Raji (cell line): Measurements from ENCODE around the gene ABL1.

Experiments
- POLR2A ChIP-seq: IDR thresholded peaks from 2 replicates; pipeline ENCODE4 v1.6.1; 2011; ENCODE audit warnings: low read depth, low read length, control low read depth; ENCODE audit not compliant: insufficient read depth

ABL1 gene

DNA sequence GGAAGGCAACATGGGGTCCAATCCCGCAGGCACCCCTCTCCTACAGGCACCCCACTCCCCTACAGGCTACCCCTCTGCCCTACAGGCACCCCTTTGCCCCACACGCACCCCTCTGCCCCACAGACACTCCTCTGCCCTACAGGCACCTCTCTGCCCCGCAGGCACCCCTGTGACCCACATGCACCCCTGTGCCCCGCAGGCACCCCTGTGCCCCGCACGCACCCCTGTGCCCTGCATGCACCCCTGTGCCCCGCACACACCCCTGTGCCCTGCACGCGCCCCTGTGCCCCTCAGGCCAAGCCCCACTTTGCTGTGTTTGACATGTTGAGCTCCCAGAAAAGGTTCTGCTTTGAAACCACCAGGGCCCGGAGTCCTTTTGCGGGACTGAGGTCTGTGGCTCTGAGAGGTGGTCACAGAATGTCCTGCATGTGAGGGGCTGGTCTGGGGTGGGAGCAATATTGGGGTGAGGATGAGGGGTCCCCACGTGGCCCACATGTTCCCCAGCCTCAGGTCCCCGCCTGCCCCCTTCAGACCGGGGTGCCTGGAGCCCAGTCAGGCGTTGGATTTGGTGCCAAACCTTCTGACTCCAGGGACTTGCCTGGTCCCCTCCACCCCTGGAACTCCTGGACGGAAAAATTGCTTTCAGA lies 62.2 kb downstream of the ABL1 start:
- no peak for TF ChIP-seq POLR2A

- TF ChIP-seq POLR2A, result no peak
These were observed 62.9 kb downstream of the ABL1 start for GRCh38 chr9:130897848-130898551.

DNA sequence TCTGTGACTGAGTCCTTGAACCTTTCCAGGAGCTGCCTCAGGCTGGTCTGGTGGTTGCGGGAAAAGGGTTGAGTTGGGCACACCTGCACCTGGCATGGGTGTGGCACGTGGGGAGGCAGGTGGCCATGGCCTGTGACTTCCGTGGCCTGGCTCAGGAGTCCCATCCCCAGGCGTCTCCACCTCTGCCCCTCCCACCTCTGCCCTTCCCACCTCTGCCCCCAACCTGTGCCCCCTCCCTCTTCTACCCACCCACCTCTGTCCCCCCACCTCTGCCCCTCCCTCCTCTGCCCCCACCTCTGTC lies 63.4 kb downstream of the ABL1 start:
- no peak for TF ChIP-seq POLR2A

DNA sequence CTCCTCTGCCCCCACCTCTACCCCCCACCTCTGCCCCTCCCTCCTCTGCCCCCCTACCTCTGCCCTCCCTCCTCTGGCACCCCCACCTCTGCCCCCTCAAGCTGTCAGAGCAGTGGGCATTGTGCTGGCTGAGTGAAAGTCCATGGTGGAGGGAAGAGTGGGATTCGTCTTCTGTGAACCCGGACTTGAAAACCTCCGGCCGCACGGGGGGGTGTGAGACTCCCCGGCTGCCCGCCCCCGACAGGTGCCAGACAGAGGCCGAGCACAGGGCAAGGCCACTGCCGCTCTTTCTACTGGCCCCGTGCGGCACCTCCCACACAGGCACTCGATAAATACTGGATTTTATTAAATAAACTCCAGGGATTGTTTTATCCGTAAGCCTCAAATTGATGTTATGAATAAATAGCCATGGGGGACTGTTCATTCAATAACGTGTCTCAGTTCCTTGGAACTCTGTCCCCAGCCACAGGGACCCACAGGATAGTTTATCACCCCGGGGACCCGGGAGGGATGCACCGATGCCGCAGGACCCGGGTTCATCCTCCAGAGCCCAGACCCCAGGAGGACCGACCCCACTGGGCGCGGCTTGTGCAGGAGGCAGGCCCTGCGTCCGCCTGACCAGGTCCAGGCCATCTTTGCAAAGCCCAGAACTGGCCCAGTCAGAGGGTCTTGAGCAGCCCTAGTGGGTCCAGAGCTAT lies 64.1 kb downstream of the ABL1 start:
- no peak for TF ChIP-seq POLR2A

DNA sequence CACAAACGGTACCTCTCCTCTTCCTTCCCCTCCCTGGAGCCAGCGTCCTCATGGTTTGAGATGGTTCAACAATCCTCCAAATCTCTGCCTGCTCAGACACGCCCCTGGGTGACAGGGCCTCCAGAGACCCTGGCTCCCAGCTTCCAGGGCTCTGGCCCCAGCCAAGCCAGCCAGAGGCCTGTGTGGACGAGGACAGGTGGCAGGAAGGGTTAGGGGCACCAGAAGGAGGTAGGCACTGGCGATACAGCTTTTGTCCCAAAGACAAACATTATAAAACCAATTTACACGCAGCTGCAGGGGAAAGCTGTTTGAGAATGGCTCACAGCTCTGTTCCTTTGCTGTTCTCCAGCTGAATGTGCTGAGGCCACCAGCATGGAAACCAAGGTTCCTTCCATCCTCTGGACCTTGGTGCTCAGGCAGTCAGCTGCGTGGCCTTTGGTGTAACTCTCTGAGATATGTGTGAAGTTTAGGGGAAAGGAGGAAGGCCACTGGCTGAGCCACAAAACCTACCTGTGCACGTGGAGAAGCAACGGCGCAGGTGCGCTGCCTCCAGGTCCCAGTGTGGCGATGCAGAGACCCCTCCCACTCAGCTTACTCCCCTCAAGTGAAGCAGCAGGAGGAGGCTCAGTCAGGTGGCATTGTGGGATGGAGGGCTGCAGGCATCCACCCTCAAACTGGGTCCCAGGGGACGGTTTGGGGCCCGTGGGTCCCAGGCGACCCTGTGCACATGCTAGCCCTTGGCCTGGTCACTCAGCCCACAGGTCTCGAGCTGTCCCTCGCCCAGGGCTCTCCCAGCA lies 65.8 kb downstream of the ABL1 start:
- TF ChIP-seq POLR2A, result no peak

- no peak for TF ChIP-seq POLR2A
These were observed 66.6 kb downstream of the ABL1 start for GRCh38 chr9:130901498-130902203.

- no peak for TF ChIP-seq POLR2A
These were observed 67.4 kb downstream of the ABL1 start for GRCh38 chr9:130902204-130903185.

DNA sequence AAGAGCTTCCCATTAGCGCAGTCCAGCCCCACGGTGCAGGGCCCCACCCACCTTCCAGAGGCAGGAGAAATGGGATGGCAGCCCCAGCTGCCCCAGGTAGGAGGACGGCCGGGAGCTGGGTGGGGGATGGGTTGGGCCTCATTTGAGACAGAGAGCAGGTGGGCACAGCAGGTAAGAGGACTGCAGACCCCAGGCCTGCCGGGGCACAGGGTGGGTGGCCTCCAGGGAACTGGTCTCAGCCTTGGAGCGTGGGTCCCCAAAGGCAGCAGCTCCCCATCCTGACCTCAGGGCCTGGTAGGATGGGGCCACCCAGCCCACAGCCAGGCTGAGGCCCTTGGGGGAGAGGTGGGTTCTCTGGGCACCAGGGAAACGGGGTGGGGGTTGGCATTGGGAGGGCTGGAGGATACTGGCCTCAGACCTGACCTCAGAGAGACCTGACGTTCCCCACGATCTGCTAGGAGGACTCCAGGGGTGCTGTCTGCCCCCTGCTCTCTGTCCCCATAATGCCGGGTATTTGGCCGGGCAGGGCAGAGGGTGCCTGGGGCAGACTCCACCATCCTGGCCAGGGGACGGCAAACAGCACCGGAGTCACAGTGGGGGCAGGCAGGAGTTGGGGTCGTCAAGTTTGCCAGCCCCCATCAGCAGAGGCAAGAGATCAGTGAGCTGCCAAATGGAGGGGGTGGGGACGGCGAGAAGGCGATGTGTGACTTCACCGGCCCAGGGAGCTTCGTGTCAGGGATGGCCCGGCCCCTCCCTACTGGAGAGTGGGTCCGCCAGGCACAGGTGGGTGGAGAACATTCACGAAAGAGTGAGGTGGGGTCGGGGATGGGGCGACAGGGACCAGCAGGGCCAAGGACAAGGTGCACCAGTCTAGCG lies 68.4 kb downstream of the ABL1 start:
- TF ChIP-seq POLR2A, result no peak

DNA sequence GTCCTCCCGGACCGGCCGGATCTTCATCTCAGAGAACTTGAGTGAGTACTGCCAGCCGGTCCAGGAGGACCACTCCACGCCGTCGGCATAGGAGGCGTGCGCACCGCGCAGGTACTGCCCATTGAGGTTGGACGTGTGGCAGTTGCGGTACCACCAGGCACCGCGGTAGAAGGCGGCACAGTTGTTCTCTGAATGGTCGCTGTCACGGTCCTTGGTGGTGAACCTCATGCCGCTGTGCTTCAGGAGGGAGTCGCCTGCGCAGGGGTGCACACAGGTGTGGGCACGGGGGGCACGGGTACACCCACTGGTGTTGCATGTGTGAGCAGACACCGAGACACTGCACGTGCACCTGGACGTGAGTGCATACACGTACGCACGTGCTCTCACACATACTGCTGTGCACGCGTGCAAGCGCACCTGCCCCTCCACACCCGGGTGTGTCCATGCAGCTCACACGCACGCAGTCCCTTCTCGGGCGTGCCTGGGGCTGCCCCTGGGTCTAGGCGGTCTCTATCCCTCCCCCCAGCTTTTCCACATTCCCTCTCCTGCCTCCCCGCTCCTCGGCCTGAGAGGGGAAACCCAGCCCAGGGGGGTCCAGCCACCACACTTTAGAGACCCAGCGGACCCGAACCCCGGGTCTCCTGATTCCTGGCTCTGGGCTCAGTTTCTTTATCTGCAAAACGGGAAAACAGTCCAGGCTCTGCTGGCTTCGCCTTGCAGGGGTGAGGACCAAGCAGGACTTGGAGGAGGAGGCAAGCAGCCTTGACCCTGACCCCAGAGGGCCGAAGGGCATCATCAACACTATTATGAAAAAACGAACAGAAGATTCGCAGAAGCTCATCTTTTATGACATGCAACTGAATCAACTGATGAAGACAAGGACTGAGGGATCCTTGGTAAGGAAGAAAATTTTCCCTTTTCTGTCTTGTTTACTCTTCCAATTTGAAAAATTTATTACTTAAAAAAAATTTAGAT lies 69.3 kb downstream of the ABL1 start:
- TF ChIP-seq POLR2A, result no peak

DNA sequence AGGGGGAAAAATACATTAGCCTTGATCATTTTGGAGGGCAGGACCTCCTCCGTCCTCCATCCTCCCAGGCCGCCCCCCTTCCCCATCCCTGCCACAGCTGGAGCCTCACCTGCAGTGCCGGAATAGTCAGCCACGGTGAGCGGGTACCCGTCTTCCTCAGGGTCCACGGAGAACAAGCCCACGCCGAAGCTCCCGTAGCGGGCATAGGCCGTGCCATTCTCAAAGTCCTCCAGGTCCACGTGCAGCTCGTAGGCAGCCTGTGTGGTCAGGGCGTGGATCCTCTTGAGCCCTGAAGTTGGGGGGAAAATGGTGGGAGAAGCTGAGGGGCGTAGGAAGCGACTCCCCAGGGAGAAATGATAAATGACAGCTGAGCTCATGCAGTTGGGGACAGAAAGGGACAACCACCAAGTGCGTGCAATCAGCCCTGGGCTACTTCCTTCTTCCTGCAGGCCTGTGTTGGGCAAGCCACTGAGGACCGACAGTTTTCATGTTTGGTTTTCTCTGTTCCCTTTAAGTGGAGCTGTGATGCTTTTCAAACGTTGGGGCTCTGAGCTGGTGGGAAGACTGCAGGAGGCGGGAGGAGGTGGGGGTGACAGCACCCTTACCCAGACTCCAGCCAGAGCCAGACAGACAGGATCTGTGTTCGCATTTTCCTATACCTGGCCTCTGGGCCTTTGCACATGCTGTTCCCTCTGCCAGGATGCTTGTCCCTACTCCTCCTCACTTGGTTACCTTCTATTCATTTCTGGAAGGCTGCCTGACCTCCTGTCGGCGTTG lies 70.3 kb downstream of the ABL1 start:
- TF ChIP-seq POLR2A, result no peak
